Osteoblast (primary cell): ENCODE measurements around the gene ANGEL1. TPM values are rescaled to one million over a fixed set of nuclear protein-coding genes. Genes with fewer than 3 reads are reported as not detected.
A peak's percentile ranks its signal among the peaks of the same experiment; 100 is the strongest.

Source experiments
- DNase-seq: peaks from one replicate; pipeline ENCODE4 v3.0.0; 2011; ENCODE audit warnings: low spot score, mixed read lengths; ENCODE audit not compliant: insufficient read length; ENCODE audit errors: missing footprints
- H2AFZ ChIP-seq: 2 replicates; pipeline ENCODE4 v1.6.0; 2011; ENCODE audit warnings: mild to moderate bottlenecking, low read length
- H3K27ac ChIP-seq: 2 replicates; pipeline ENCODE4 v1.5.1; 2011; ENCODE audit warnings: mild to moderate bottlenecking, low read depth, low read length, moderate library complexity
- H3K27me3 ChIP-seq: 2 replicates; pipeline ENCODE4 v1.6.0; 2012; ENCODE audit warnings: mild to moderate bottlenecking, control low read depth, inconsistent platforms, low read length, moderate library complexity; ENCODE audit not compliant: insufficient read depth
- H3K36me3 ChIP-seq: 2 replicates; pipeline ENCODE4 v1.5.1; 2011; ENCODE audit warnings: mild to moderate bottlenecking, low read length, control low read depth, moderate library complexity; ENCODE audit not compliant: insufficient read depth
- H3K4me1 ChIP-seq: 2 replicates; pipeline ENCODE4 v1.5.1; 2011; ENCODE audit warnings: mild to moderate bottlenecking, low read length, control low read depth, moderate library complexity; ENCODE audit not compliant: insufficient read depth
- H3K4me2 ChIP-seq: 2 replicates; pipeline ENCODE4 v1.6.0; 2011; ENCODE audit warnings: mild to moderate bottlenecking, low read length; ENCODE audit not compliant: insufficient read depth
- H3K4me3 ChIP-seq: fragments of 200-600 bp; sonication (generic); 3 replicates; pipeline ENCODE4 v1.5.1; 2012; ENCODE audit warnings: mild to moderate bottlenecking, low read length, inconsistent platforms; ENCODE audit not compliant: insufficient read depth
- H3K79me2 ChIP-seq: 2 replicates; pipeline ENCODE4 v1.6.0; 2012; ENCODE audit warnings: mild to moderate bottlenecking, low read length, control low read depth, inconsistent platforms; ENCODE audit not compliant: insufficient read depth
- H3K9me3 ChIP-seq: 2 replicates; pipeline ENCODE4 v1.5.1; 2011; ENCODE audit warnings: low read depth, low read length, control low read depth
- H4K20me1 ChIP-seq: 2 replicates; pipeline ENCODE4 v1.6.0; 2012; ENCODE audit warnings: mild to moderate bottlenecking, low read length, control low read depth; ENCODE audit not compliant: insufficient read depth
- CTCF ChIP-seq: IDR thresholded peaks from 2 replicates; pipeline ENCODE4 v1.5.1; 2011; ENCODE audit warnings: mild to moderate bottlenecking, low read depth, low read length, moderate library complexity; ENCODE audit errors: extremely low read depth
- total RNA-seq: library from RNA; depleted of rRNA; stranded (reverse); fragments of >200 nt; gene quantifications from 2 replicates; pipeline ENCODE4 v1.2.3, GENCODE V29; 2012

Gene ANGEL1
- 8.3 and 9.7 TPM in 2 replicates for total RNA-seq

GRCh38 chr14:76812422-76813383, at the start of gene ANGEL1:
Gene ANGEL1, minus strand, starts transcription at chr14:76812882. Its CDS starts 55 bp downstream, at chr14:76812827.
- TF ChIP-seq CTCF: no peak
- H3K4me1 ChIP-seq: peaks cover 12% of the 10 kb centered on the region
- no peak within 1 kb of the TSS for H3K27ac ChIP-seq
- H2AFZ ChIP-seq: peak within 1 kb of the TSS; percentile 87
- peaks cover 2% of the 10 kb centered on the region for H3K36me3 ChIP-seq
- peaks cover 9% of the 10 kb centered on the region for H3K27me3 ChIP-seq
- peak; percentile 98 for DNase-seq
- H3K4me2 ChIP-seq: peak within 1 kb of the TSS; percentile 99
- peak within 1 kb of the TSS; percentile 86 for H3K4me3 ChIP-seq
- peaks cover 3% of the 10 kb centered on the region for H4K20me1 ChIP-seq
- H3K9me3 ChIP-seq: no peaks in the 10 kb centered on the region
- peaks cover 5% of the 10 kb centered on the region for H3K79me2 ChIP-seq

- Histone ChIP-seq H3K27ac (no peak overlapping the region), H3K4me3 (no peak overlapping the region), H2AFZ (no peak overlapping the region), H3K4me1 (no peaks in the 10 kb centered on the region), H3K36me3 (no peaks in the 10 kb centered on the region), H3K27me3 (peaks cover 37% of the 10 kb centered on the region), H4K20me1 (no peaks in the 10 kb centered on the region), H3K9me3 (no peaks in the 10 kb centered on the region), H3K4me2 (no peak overlapping the region), H3K79me2 (no peaks in the 10 kb centered on the region)
- no peak for TF ChIP-seq CTCF
- DNase-seq: no peak
These were observed 49.0 kb upstream of the ANGEL1 start for GRCh38 chr14:76861574-76862255.

- no peak overlapping the region for H3K4me2 ChIP-seq
- H3K4me1 ChIP-seq: no peaks in the 10 kb centered on the region
- DNase-seq: no peak
- no peaks in the 10 kb centered on the region for H4K20me1 ChIP-seq
- H3K4me3 ChIP-seq: no peak overlapping the region
- no peaks in the 10 kb centered on the region for H3K36me3 ChIP-seq
- TF ChIP-seq CTCF: no peak
- no peaks in the 10 kb centered on the region for H3K9me3 ChIP-seq
- no peak overlapping the region for H3K27ac ChIP-seq
- H2AFZ ChIP-seq: no peak overlapping the region
- H3K79me2 ChIP-seq: no peaks in the 10 kb centered on the region
- H3K27me3 ChIP-seq: peaks cover 23% of the 10 kb centered on the region
These were observed 44.1 kb upstream of the ANGEL1 start for GRCh38 chr14:76856769-76857168.

- H3K79me2 ChIP-seq: no peaks in the 10 kb centered on the region
- no peak for TF ChIP-seq CTCF
These were observed 42.4 kb upstream of the ANGEL1 start for GRCh38 chr14:76855066-76855465.

More at GRCh38 chr14:76855066-76855465, 42.4 kb upstream of the ANGEL1 start:
- no peak for DNase-seq
- H3K27ac ChIP-seq: no peak overlapping the region
- no peak overlapping the region for H3K4me2 ChIP-seq
- H3K4me1 ChIP-seq: no peaks in the 10 kb centered on the region
- H3K36me3 ChIP-seq: no peaks in the 10 kb centered on the region
- no peaks in the 10 kb centered on the region for H4K20me1 ChIP-seq
- H3K4me3 ChIP-seq: no peak overlapping the region
- no peak overlapping the region for H2AFZ ChIP-seq
- H3K9me3 ChIP-seq: no peaks in the 10 kb centered on the region
- peaks cover 8% of the 10 kb centered on the region for H3K27me3 ChIP-seq
